GM18951 (cell line): Measurements from ENCODE around the gene ZMAT2.
"Not testable (repeated sequence)": the region's sequence is repeated elsewhere in the genome, so short reads cannot be mapped to it uniquely, and the experiment has no call there.

Experiments used
- POLR2A ChIP-seq: IDR thresholded peaks from 4 replicates; pipeline ENCODE4 v1.6.1; 2011; ENCODE audit warnings: mild to moderate bottlenecking; ENCODE audit not compliant: insufficient read length, insufficient read depth; ENCODE audit errors: extremely low read depth
- in situ Hi-C: fragments of 300-500 bp; cut with MboI; formaldehyde crosslinking; loops from one replicate; pipeline ENCODE4 v1.12.0; 2022; ENCODE audit warnings: low sequenced_read_pairs, mixed read lengths, inconsistent platforms; ENCODE audit not compliant: unreplicated experiment

Gene ZMAT2

DNA sequence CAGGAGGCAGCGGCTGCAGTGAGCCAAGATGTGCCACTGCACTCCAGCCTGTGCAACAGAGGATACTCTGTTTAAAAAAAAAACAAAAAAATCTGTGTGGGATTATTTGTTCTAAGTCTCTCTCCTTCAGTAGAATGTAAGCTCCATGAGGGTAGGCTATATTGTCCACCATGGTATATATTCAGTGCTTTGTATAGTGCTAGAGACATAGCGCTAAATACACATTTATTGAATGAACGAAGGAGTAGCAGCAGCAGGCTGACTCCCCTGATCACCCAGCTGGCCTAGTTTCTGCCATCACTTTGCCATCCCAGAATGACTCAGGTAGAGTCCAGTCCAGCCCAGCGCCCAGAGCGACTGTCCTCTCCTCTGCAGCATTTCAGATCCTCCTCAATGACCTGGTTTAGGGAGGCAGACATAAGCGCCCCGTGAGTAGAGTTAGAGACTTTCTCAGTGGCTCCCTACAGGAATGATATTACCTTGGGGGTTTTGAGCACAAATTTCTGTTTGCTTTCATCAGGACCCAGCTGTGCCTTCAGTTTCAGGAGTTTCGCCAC is 9.8 kb upstream of the ZMAT2 start:
- TF ChIP-seq POLR2A: no peak
- in situ Hi-C loops: no loop called here

- TF ChIP-seq POLR2A: peak; percentile 96
- in situ Hi-C loops: no loop called here
Measured at GRCh38 chr5:140690941-140691924, 9.0 kb upstream of the ZMAT2 start, which contains the start of the genes HARS1 and HARS2. Gene HARS1, minus strand, starts transcription at chr5:140691370. Its CDS starts 66 bp downstream, at chr5:140691304. Gene HARS2, plus strand, starts transcription at chr5:140691455. Its CDS starts 194 bp downstream, at chr5:140691649.

DNA sequence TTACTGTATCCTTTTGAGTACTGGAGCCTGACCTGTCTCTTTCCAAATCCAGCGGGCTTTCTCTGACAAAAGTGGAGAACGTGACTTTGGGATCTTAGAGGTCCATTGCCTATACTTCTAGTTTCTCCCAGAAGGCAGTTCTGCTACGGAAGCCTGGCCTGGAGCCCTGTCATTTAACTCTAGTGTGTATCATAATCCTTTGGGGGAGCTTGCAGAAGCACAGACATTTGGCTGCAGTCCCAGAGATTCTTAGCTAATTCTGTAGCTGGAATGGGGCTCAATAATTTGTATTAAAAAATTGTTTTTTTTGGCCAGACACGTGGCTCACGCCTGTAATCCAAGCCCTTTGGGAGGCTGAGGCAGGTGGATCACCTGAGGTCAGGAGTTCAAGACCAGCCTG is 6.0 kb upstream of the ZMAT2 start:
- in situ Hi-C loops: no loop called here
- no peak for TF ChIP-seq POLR2A

GRCh38 chr5:140696891-140697492 is 3.3 kb upstream of the ZMAT2 start:
- in situ Hi-C loops: no loop called here
- TF ChIP-seq POLR2A: no peak

GRCh38 chr5:140707812-140708211 is 7.6 kb downstream of the ZMAT2 start:
- in situ Hi-C loops: no loop called here
- no peak for TF ChIP-seq POLR2A

DNA sequence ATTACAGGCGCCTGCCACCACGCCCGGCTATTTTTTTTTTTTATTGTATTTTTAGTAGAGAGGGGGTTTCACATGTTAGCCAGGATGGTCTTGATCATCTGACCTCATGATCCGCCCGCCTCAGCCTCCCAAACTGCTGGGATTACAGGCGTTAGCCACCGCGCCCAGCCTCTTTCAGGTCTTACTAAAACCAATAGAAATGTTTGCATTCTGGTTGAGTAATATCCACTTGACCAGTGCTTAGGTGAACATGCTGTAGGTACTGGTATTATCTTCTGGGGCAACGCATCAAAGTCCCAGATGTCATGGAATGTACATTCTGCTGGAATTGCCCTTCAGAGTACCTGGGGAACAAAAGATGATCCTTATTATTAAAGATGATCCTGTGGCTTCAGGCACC is 8.5 kb downstream of the ZMAT2 start:
- in situ Hi-C loops: not testable (repeated sequence)

- in situ Hi-C loops: loop anchor here (10.0 kb wide), 1 partner anchor 346 kb away; the partner anchor contains the start of gene SLC4A9
- TF ChIP-seq POLR2A: no peak
Measured at GRCh38 chr5:140710899-140711552, 10.8 kb downstream of the ZMAT2 start.

DNA sequence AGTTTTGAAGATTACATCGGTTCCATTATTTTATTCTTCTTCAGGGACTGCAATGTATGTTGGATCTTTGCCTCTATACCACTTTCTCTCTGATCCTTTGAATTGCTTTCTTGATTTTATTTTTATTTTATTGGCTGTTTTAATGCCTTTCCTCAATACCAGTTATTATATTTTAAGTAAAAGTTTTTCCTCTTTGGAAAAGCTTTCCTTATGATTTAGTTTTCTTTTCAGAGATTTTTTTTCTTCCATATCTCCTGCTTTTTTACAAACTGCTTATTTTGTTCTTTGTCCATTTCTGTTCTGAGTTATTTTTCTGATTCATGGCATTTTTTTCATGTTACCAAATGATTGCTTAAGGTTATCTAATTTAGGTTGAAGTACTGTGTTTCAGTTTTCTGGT is 11.5 kb downstream of the ZMAT2 start:
- in situ Hi-C loops: loop anchor here (10.0 kb wide), 1 partner anchor 347 kb away; the partner anchor contains the start of gene SLC4A9
- no peak for TF ChIP-seq POLR2A

DNA sequence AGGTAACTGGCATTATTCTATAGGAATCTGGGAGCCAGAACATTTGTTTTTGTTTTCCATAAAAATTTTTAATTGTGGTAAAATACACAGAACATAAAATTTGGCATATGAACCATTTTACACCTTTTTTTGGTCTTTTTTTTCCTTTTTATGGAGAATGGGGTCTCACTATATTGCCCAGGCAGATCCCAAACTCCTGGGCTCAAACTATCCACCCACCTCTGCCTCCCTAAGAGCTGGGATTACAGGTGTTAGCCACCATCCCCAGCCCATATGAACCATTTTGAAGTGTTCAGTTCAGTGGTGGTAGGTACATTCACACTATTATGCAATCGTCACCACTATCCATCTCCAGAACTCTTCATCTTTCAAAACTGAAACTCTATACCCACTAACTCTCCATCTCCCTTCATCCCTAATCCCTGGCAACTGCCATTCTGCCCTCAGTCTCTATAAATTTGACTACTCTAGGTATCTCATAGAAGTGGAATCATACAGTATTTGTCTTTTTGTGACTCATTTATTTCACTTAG is 13.4 kb downstream of the ZMAT2 start:
- in situ Hi-C loops: loop anchor here (10.0 kb wide), 1 partner anchor 349 kb away; the partner anchor contains the start of gene SLC4A9
- no peak for TF ChIP-seq POLR2A

DNA sequence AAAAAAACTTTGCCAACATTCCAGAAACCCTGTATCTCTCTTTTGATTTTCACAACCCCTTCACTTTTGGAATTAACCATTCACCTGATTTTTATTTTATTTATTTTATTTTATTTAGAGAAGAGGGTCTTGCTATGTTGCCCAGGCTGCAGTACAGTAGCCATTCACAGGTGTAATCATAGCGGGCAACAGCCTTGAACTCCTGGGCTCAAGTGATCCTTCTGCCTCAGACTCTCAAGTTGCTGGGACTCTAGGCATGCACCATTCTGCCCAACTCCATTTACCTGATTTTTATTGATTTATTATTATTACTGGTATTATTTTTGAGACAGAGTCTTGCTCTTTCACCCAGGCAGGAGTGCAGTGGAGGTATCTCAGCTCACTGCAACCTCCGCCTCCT is 16.0 kb downstream of the ZMAT2 start:
- in situ Hi-C loops: loop anchor here (10.0 kb wide), 1 partner anchor 351 kb away; the partner anchor contains the start of gene SLC4A9

DNA sequence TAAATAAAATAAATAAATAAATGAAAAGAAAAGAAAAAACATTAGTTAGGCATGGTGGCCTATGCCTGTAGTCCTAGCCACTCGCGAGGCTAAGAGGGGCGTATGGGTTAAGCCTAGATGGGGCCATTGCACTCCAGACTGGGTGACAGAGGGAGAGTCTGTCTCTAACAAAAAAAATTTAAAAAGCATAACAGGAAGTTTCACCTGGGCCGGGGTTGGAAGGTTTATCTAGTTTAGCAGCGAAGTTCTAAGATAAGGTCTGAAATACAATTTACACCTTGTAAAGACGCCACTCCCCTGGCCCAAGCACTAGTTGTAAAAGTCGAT is 18.0 kb downstream of the ZMAT2 start:
- in situ Hi-C loops: loop anchor here (10.0 kb wide), 1 partner anchor 353 kb away; the partner anchor contains the start of gene SLC4A9
- TF ChIP-seq POLR2A: no peak

DNA sequence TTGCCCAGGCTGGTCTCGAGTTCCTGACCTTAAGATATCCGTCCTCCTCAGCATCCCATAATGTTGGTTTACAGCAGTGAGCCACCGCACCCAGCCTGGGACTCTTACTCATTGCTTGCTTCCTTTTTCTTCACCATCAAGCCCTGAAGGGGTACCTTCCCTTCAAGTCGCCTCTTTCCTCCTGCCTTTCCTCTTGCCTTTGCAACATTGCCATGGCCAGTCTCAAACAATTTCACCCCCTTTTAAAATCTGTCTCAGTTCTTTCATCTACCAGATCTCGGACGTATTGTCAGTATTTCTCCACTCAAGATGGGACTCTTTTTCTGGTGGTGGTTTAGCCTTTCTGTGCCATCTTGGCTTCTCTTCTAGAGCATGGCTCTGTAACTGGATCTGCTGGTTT is 20.5 kb downstream of the ZMAT2 start:
- in situ Hi-C loops: not testable (repeated sequence)

DNA sequence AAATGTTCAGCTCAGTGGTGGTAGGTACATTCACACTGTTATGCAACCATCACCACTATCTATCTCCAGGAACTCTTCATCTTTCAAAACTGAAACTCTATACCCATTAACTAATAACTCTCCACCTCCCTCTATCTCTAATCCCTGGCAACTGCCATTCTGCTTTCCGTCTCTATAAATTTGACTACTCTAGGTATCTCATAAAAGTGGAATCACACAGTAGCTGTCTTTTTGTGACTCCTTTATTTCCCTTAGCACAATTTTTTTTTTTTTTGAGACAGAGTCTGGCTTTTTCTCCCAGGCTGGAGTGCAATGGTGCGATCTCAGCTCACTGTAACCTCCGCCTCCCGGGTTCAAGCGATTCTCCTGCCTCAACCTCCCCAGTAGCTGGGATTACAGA is 21.1 kb downstream of the ZMAT2 start:
- in situ Hi-C loops: not testable (repeated sequence)
